SU-DHL-6 (cell line): ENCODE data around the gene ENO2.
A peak's percentile ranks its signal among the peaks of the same experiment; 100 is the strongest.

Experiments used
- H2AFZ ChIP-seq: fragments of 200-600 bp; sonication (generic); 2 replicates; pipeline ENCODE4 v1.6.1; 2014; ENCODE audit warnings: low read depth, mild to moderate bottlenecking, moderate library complexity, mixed read lengths, antibody characterized with exemption, low read length; ENCODE audit not compliant: severe bottlenecking
- H3F3A ChIP-seq: fragments of 200-600 bp; shearing (Covaris generic); 2 replicates; pipeline ENCODE4 v1.6.0; 2016; ENCODE audit warnings: antibody characterized with exemption, mild to moderate bottlenecking; ENCODE audit not compliant: insufficient read depth
- H3K27ac ChIP-seq: fragments of 200-600 bp; sonication (generic); 2 replicates; pipeline ENCODE4 v1.5.1; 2016; ENCODE audit warnings: low read depth, mild to moderate bottlenecking, low read length, moderate library complexity, mixed read lengths
- H3K27me3 ChIP-seq: fragments of 200-600 bp; sonication (generic), shearing (Covaris generic); 2 replicates; pipeline ENCODE4 v1.6.0; 2014; ENCODE audit warnings: mild to moderate bottlenecking, low read length
- H3K36me3 ChIP-seq: fragments of 200-600 bp; sonication (generic); 2 replicates; pipeline ENCODE4 v1.6.1; 2014; ENCODE audit warnings: mild to moderate bottlenecking, low read length, mixed read lengths
- H3K4me2 ChIP-seq: fragments of 300-600, 200-600 bp; shearing (Covaris generic), sonication (generic); 2 replicates; pipeline ENCODE4 v1.6.0; 2014; ENCODE audit warnings: low read length, low read depth, mild to moderate bottlenecking; ENCODE audit not compliant: poor library complexity, severe bottlenecking
- H3K4me3 ChIP-seq: fragments of 200-600 bp; sonication (generic); 2 replicates; pipeline ENCODE4 v1.5.1; 2014; ENCODE audit warnings: antibody characterized with exemption, low read length, mild to moderate bottlenecking, mixed read lengths; ENCODE audit not compliant: insufficient read depth, poor library complexity, severe bottlenecking
- H3K79me2 ChIP-seq: fragments of 200-600 bp; sonication (generic); 2 replicates; pipeline ENCODE4 v1.6.1; 2014; ENCODE audit warnings: mild to moderate bottlenecking, low read length, moderate library complexity; ENCODE audit not compliant: insufficient read depth
- H3K9ac ChIP-seq: fragments of 200-600 bp; sonication (generic); 2 replicates; pipeline ENCODE4 v1.7.0; 2014; ENCODE audit warnings: mild to moderate bottlenecking, low read length
- H3K9me2 ChIP-seq: fragments of 200-600 bp; sonication (generic); replicated peaks from 2 replicates; pipeline ENCODE4 v1.6.1; 2014; ENCODE audit warnings: low read length; ENCODE audit not compliant: insufficient read depth
- H3K9me3 ChIP-seq: fragments of 200-600 bp; sonication (generic); 2 replicates; pipeline ENCODE4 v1.6.1; 2014; ENCODE audit warnings: low read length, mixed read lengths; ENCODE audit not compliant: insufficient read depth
- H4K20me1 ChIP-seq: fragments of 200-600 bp; sonication (generic); 2 replicates; pipeline ENCODE4 v1.6.1; 2014; ENCODE audit warnings: low read depth, mild to moderate bottlenecking, antibody characterized with exemption, low read length, moderate library complexity, mixed read lengths
- EZH2phosphoT487 ChIP-seq: fragments of 200-600 bp; sonication (generic), shearing (Covaris generic); conservative IDR thresholded peaks from 2 replicates; pipeline ENCODE4 v1.6.1; 2018; ENCODE audit warnings: mild to moderate bottlenecking, antibody characterized with exemption, low read length, moderate library complexity, mixed read lengths
- TF ChIP-seq, protein P1 (sequence below): fragments of 200-600 bp; sonication (generic); IDR thresholded peaks from one replicate; pipeline ENCODE4 v1.5.1; 2017; ENCODE audit warnings: antibody characterized with exemption, mild to moderate bottlenecking, low read length, moderate library complexity; ENCODE audit not compliant: insufficient read depth, poor library complexity, severe bottlenecking

The ENO2 gene

DNA sequence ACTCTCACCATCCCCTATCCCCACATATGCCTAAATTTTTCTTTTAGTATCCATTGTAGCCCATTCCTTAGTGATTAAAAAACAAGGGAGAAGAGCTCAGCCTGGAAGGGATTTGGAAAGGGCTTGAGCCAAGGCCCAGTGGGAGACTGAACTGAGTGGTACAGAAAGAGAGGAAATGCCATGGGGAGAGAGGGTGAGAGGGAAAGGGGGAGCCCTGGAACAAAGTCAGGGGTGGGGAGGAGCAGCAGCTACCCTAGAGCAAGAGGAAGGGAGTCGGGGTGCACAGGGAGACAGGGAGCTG is 10.8 kb downstream of the ENO2 start:
- no peak overlapping the region for H3K4me2 ChIP-seq
- TF ChIP-seq, protein P1, sequence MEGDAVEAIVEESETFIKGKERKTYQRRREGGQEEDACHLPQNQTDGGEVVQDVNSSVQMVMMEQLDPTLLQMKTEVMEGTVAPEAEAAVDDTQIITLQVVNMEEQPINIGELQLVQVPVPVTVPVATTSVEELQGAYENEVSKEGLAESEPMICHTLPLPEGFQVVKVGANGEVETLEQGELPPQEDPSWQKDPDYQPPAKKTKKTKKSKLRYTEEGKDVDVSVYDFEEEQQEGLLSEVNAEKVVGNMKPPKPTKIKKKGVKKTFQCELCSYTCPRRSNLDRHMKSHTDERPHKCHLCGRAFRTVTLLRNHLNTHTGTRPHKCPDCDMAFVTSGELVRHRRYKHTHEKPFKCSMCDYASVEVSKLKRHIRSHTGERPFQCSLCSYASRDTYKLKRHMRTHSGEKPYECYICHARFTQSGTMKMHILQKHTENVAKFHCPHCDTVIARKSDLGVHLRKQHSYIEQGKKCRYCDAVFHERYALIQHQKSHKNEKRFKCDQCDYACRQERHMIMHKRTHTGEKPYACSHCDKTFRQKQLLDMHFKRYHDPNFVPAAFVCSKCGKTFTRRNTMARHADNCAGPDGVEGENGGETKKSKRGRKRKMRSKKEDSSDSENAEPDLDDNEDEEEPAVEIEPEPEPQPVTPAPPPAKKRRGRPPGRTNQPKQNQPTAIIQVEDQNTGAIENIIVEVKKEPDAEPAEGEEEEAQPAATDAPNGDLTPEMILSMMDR: no peak
- no peak for TF ChIP-seq EZH2phosphoT487
- H3K9ac ChIP-seq: no peak overlapping the region
- H4K20me1 ChIP-seq: no peaks in the 10 kb centered on the region
- H3K9me3 ChIP-seq: no peaks in the 10 kb centered on the region
- H3K4me3 ChIP-seq: no peak overlapping the region
- H3F3A ChIP-seq: no peaks in the 10 kb centered on the region
- H2AFZ ChIP-seq: no peak overlapping the region
- H3K27ac ChIP-seq: no peak overlapping the region
- 0 out of 2 replicates have a peak, but pooled peaks cover 5% of the 10 kb centered on the region for H3K27me3 ChIP-seq
- no peaks in the 10 kb centered on the region for H3K9me2 ChIP-seq
- H3K79me2 ChIP-seq: no peaks in the 10 kb centered on the region
- H3K36me3 ChIP-seq: no peaks in the 10 kb centered on the region

DNA sequence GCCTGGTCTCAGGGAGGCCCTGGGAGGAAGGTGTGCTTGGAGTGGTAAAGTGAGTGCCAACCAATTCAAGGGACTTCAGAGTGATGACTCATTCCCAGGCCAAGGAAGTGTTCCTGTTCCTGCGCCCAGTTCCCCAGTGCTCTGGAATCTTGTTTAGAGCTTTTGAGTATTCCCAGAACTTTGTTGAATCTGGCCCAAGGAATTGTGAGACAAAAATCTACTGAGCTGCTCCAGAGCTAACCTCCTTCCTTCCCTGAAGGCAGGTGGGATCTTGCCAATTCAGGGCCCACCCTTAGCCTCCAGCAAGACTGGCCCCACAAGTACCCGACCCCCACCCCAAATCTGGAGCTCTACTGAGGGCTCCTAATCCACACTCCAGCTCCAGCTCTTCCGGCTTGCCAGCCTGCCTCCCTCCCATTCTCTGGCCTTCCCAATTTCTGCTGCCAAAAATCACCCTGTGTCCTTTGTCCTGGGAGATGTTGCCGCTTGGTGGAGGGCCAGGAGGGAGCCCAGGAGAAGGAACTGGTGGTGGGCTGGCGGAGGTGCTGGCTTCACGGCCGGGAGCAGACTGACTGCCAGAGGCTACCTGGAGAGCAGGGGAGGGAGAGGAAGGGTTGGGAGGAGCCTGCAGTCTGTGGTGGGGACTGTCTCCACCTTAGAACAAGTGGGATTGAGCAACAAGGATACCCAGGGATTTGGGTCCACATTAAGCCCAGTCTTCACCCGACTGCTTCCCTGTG is 11.3 kb downstream of the ENO2 start:
- Histone ChIP-seq H3K9me2 (no peaks in the 10 kb centered on the region), H3K27me3 (0 out of 2 replicates have a peak, but pooled peaks cover 5% of the 10 kb centered on the region), H3K9ac (no peak overlapping the region), H4K20me1 (no peaks in the 10 kb centered on the region), H3F3A (no peaks in the 10 kb centered on the region), H3K4me2 (no peak overlapping the region), H2AFZ (no peak overlapping the region), H3K79me2 (no peaks in the 10 kb centered on the region), H3K36me3 (no peaks in the 10 kb centered on the region), H3K9me3 (no peaks in the 10 kb centered on the region), H3K27ac (no peak overlapping the region), H3K4me3 (no peak overlapping the region)
- TF ChIP-seq, protein P1: no peak

GRCh38 chr12:6927379-6928021 is 13.1 kb downstream of the ENO2 start, which contains the start of gene ATN1:
ATN1 (plus strand) TSS chr12:6927959; CDS start chr12:6934002, 6,043 bp downstream.
- peak within 1 kb of the TSS; percentile 69 for H3K4me2 ChIP-seq
- no peaks in the 10 kb centered on the region for H3K79me2 ChIP-seq
- H4K20me1 ChIP-seq: no peaks in the 10 kb centered on the region
- no peaks in the 10 kb centered on the region for H3K36me3 ChIP-seq
- H2AFZ ChIP-seq: peak within 1 kb of the TSS; percentile 60
- H3K9ac ChIP-seq: peak within 1 kb of the TSS; percentile 53
- no peak within 1 kb of the TSS for H3K27ac ChIP-seq
- H3K27me3 ChIP-seq: 0 out of 2 replicates have a peak, but pooled peaks cover 5% of the 10 kb centered on the region
- no peaks in the 10 kb centered on the region for H3K9me3 ChIP-seq
- peak within 1 kb of the TSS; percentile 52 for H3K4me3 ChIP-seq
- no peaks in the 10 kb centered on the region for H3F3A ChIP-seq
- H3K9me2 ChIP-seq: no peaks in the 10 kb centered on the region
- TF ChIP-seq, protein P1: no peak
- TF ChIP-seq EZH2phosphoT487: 0 out of 2 replicates have a peak, but pooled peaks have one; percentile 21
